DMS53 treated with DMSO at 0.1 percent for 48 hours (cell line): ENCODE data around the gene PGAM1.
"Not testable (repeated sequence)": the region's sequence is repeated elsewhere in the genome, so short reads cannot be mapped to it uniquely, and the experiment has no call there.

Source experiments
- DNase-seq: peaks from one replicate; lab custom pipeline; 2025; ENCODE audit not compliant: unreplicated experiment; lab: John Stamatoyannopoulos, UW

Gene PGAM1

DNA sequence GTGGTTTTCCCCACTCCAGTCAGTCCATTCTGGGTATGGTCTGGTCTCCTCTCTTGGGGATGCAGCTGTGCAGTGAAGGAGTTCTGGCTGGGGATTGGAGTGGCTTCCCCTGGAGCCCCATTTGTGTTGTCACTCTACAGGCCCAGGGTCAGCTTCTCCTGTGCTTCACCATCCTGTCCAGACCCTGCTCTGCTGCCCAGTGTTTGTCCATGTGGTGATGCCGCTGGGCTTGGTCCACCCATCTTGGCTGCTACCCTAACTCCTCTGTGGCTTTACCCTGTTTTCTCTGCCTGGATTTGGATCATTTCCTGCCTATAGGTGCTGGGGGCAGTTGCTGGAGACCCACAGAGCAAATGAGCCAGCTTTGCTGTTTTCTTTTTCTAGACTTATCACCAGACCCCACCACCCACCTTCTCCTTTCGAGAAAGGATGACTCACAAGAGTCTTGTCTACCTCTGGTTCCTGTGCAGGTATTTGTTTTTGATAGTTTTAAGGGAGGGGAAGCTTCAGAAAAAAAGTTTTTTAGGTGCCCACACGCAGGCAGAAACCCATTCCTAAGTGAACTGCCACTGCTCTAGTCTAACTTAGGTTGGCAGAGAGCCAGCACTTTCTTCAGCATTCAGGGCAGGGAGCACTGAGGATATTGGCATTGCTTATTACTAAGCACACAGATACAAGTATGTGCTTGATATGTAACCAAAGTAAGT lies 28.5 kb downstream of the PGAM1 start:
- peak; percentile 12 for DNase-seq

DNA sequence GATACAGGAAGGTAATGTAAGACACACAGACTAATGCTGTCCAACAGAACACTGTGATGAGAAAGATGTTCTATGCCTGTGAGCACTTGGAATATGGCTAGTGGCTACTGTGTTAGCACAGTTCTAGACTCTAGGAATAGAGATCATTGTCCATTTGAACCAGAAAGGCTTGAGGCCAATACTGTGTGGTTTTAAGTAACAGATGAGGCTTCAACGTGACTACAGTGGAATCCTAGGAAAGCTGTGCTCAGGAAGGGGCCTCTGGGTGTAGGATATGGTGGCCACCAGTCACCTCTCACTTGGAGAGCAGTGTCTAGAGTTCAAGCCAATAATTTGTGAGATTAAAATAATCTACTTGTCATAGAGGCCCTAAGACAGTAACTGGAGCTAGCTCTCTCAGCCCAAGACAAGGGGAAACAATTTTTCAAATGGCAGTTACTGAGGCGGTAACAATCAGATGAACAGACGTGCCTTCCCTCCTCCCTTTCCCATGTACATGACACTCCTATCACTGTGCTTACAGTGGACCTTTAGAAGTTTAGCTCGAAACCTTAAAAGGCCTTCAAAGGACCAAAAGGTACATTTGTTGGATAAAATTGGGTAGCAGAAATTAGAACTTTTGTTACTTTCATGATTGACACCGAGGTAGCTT lies 30.2 kb downstream of the PGAM1 start:
- no peak for DNase-seq

DNA sequence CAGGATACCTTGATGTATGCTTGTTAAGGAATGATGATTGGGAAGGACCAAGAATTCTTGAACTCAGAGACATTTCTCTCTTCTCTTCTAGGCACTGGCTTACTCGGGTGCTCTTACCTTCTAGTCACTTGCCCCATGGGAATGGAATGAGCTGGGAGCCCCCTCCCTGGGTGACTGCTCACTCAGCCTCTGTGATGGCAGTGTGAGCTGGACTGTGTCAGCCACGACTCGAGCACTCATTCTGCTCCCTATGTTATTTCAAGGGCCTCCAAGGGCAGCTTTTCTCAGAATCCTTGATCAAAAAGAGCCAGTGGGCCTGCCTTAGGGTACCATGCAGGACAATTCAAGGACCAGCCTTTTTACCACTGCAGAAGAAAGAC lies 30.7 kb downstream of the PGAM1 start:
- DNase-seq = no peak

DNA sequence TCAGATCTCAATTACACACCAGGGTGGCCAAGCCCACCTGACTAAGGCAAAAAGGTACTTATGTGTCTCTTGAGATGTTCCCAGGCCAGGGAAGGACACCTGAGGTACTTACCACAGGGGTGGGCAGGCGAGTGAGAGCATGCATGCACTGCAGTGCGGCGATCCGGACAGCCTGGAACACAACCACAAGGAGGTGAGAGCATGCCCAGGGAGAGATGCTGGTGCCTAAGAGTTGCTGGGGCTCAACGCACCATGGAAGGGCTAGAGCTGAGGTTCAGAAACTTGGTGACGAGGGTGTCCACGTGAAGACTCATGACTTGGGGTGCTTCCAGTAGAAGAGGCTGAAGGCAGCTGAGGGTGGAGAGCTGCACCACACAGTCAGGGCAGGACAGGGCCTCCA lies 33.1 kb downstream of the PGAM1 start:
- no peak for DNase-seq

DNA sequence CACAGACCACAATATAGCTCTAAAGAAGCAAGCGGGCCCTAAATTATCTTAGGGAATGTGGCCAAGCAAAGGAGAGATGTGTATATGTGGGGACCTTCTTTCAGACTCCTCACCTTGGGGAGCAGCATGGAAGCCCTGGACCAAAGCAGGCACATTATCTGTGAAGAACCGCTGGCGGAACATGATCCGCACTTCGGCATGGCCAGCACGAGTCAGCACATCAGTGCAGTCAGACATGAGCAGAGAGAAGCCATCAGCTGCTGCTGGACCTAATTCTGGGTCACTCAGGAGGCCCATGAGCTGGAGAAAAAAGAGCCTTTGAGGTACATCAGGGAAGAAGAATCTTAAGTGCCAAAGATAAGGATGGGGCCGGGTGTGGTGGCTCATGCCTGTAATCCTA lies 33.9 kb downstream of the PGAM1 start:
- no peak for DNase-seq

DNA sequence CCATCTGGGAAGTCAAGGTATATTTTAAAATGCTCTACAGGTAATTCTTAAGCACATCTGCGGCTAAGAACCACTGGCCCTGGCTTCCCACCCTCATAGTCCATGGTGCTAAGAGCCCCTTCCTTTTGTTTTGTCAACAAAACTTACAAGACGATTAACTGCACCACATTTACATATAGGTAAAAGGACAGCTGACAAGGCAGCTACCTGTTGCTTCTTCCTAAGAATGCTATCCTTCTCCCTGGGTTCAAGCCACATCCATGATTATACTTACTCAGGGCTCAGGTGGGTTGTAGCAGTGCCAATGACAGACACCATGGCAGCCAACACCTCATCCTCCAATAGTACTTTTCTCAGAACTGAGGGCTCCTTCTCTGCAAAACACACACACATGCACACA lies 36.3 kb downstream of the PGAM1 start:
- no peak for DNase-seq

DNA sequence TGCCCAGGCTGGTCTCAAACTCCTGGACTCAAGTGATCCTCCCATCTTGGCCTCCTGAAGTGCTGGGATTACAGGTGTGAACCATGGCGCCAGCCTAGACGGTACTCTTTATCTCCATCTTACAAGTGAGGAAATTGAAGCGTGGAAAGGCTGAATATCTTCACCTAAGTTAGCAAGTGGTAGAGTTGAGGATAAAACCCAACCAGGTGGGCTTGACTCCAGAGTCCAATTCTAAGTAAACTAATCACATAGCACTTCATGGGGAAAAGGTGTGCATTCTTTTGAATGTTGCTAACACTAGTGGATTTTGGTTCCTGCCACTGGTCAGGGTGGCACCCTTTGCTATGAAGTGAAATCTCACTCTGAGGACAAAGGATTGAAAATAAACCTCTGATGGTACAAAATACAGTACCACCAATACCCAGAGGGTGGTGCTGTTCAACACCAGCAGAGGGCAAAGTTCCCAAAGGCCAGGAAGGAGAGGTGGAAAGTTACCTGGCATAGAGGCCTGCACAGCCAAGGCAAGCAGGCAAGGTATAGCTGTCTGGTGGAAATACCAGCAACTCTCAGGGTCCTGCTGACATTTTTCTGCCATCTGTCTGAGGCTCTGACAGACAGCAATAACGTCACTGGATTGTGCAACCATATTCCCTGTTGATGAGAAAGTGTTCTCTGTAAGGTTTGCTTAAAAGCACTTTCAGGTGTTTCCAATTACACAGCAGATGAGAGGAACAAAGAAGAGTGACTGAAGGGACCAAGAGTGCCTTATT lies 37.6 kb downstream of the PGAM1 start:
- DNase-seq = peak; percentile 97

DNA sequence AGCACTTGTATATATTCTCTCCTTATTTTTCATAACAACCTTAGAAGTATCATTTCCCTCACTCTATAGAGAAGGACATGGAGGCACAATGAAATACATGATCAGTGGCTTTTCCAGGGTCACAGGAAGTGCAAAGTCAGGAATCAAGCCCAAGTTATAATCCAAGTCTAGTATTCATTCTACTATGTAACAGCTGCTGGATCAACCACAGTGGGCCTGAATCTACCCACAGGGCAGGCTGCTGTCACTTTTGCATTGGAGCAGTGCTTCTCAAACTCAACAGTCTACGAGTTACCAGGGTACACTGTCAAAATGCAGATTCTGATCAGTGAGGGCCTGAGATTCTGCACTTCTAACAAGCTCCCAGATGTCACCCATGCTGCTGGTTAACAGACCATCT lies 38.2 kb downstream of the PGAM1 start:
- DNase-seq = no peak

DNA sequence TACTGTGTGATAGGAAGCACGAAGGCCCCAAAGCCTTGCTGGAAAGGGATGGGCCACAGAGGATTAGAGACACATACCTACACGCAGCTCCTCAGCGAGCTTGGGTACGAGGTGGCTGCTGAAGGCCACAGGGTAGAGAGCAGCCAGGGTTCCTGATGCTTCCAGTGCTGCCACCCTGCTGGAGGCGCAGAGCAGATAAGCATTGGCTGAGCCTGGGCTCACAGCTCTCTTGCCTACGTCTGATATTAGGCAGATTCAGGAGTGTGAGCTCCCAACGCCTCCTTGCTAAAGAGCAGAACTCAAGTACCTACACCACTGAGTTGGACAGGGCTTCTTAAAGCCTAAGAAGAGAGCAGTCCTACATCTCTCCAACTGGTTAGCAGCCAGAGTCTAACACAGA lies 40.0 kb downstream of the PGAM1 start:
- no peak for DNase-seq

DNA sequence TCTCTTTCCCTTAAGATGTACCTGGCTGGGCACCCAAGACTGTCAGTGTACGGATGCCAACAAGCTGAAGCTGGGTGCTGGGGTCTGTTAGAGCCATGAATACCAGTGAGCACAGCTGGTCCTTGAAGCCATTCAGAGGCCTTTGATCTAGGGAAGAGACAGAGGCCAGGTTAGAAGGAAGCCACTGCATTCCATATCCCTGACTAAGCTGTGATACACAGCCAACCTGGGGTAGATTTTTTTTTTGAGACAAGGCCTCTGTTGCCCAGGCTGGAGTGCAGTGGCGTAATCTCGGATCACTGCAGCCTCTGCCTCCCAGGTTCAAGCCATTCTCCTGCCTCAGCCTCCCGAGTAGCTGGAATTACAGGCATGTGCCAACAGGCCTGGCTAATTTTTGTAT lies 40.8 kb downstream of the PGAM1 start:
- DNase-seq = no peak

DNA sequence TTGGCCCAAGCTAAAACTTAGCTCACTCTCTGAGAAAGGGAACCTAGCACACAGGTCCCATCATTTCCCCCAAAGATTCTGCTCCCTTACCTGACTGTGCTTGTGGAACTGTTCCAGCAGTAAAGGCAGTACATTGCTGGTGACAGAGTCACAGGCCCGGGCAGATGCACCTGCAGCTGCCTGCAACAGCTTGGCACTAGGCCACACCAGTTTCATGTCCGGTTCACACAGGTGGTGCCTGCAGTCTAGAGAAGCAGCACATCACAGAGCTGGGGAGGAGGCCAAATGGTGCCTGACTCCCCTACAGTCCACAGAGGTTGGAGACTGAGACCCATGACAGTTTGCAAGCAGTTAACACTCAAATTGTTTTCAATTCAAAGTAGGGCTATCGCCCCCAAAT lies 42.2 kb downstream of the PGAM1 start:
- DNase-seq = peak; percentile 88

DNA sequence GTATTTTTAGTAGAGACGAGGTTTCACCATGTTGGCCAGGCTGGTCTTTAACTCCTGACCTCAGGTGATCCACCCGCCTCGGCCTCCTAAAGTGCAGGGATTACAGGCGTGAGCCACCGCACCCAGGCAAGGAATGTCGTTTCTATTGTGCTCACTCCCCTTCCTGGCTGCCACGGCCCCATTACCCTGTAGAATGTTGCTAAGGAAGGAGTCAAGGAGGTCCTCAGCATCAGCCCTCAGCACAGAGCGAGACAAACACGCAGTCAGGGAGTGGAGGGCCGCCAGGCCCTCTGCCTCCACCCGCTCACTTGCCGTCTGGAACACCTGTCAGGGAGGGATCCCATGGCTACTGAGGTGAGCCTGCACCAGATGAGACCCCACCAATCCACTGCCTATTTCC lies 42.8 kb downstream of the PGAM1 start:
- not testable (repeated sequence) for DNase-seq

DNA sequence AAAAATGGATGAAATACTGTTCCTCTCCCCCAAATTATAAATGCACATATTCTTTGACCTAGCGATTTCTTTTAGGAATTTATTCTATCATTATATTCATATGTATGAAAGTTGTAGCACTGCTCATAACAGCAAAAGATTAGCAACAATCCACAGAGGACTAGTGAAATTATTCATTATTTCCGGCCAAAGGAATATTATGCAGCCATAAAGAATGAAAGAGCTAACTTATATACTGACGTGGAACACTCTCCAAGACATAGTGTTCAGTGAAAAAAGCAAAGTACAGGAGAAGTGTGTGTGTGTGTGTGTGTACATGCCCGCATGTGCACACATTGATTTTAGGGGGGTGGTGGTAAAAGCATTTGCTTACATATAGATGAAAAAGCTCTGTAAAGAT lies 48.9 kb downstream of the PGAM1 start:
- no peak for DNase-seq

DNA sequence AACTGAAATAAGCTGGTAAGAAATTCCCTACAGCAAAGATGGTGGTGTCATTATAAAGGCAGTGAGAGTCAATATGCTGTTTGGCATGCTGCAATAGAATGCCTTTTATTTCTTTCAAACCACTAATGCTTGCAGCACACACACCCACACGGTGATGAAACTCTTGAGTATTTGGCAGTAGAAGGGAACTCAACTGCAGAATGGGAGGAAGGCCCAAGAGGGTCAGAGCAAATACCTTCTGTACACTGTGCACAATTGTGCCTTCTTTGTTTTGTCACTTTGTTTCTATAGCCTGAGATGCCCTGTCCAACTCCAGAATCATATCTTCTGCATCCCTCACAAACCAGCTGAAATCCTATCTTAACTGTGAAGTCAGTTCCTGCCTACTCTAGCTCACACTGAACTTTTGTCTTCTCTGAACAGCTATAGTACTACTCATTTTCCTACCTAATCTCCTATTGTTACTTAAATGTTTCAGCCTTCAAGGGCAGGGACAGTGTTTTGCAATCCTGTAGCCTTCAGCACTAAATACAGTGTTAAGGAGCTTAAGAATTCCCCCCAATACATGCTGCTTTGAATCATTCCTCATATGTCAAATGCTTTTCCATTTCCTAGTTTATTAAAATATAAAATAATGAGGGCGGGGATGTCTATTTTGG lies 50.1 kb downstream of the PGAM1 start:
- no peak for DNase-seq

DNA sequence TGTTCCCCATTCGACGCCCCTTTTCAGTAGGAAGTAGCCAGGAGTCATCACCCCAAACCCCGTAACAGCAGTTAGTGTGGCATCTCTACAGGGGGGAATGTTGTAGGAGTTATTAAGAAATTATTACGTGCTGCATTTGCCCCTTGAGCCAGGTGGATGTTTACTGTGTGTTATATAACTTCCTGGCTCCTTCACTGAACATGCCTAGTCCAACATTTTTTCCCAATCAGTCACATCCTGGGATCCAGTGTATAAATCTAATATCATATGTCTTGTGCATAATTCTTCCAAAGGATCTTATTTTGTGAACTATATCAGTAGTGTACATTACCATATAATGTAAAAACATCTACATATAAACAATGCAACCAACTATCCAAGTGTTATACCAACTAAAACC lies 53.4 kb downstream of the PGAM1 start:
- DNase-seq = not testable (repeated sequence)

DNA sequence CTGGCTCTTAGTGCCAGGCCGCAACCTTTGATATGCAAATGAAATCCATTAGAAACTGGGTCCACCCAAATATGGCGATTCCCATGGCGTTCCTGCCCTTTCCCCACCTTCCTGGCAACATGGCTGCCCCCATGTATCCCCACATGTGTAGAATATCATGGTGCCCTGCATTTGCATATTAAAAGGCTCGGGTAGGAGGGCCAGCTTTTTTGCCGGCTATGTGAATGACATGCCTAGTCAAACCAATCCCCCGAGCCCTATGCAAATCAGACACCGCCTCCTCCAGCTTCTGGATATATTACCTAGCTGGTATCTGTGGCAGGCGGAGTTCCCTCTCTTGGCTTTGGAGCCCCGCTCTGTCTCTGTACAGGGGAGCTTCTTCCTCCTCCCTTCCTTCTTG lies 53.9 kb downstream of the PGAM1 start:
- no peak for DNase-seq

DNA sequence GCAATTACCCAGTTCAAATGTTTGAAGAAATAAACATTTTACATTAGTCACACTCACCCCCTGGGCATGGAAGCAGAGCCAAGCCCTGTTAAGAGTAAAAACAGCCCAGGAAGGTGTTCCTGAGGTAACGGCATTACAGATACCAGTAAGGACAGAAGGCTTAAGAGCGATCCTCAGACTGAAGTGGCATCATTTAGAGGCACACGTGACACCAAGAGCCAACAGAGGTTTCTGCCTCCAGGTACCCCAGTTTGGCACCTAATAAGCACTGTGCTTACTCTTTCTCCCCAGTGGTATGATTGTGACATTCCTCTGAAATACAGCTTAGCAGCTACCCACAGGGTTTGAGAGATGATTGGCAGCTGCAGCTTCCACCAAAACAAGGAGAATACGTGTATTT lies 55.1 kb downstream of the PGAM1 start:
- no peak for DNase-seq

DNA sequence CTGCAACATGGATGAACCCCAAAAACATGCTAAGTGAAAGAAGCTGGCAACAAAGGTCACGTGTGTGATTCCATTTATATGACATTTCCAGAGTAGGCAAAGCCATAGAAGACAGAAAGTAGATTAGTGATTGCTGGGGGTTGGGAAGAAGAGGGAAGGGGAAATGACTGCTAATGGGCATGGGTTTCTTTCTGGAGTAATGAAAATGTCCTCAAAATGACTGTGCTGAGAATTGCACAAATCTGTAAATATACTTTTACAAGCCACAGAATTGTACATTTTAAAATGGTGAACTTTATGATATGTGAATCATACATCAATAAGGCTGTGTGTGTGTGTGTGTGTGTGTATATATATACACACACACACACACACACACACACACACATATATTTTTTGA lies 56.4 kb downstream of the PGAM1 start:
- DNase-seq = no peak
